ENCODE measurements around the gene NUDC. TPM values are rescaled to one million over a fixed set of nuclear protein-coding genes. Genes with fewer than 3 reads are reported as not detected.

Gene NUDC
- total and polyA plus RNA-seq, 9 of the 15 experiments (the other 6 are each of a cell fraction or from before 2014, with no cell fraction given): 9.8 to 234 (median 149) TPM

- no peak overlapping the region for H3K9ac ChIP-seq (ENCODE audit: insufficient read depth in 1 of 2, low read depth in 2 of 2, low read length in 2 of 2)
- FAIRE-seq (no peak), DNase-seq (ENCODE audit: extremely low read depth in 1 of 4, low spot score in 3 of 4) (no peak), ATAC-seq (no peak)
- intact Hi-C loops (cut with micrococcal nuclease): no loop called here
- BruUV-seq (replicated peaks): no TSS peak
- in situ Hi-C loops (cut with MboI): no loop called here
- CTCF ChIA-PET (ENCODE audit: low intra/inter-chr PET ratio): no interaction called here
- H2AFZ ChIP-seq (ENCODE audit: low read depth, low read length): no peak overlapping the region
- no peak overlapping the region for H3K4me2 ChIP-seq (ENCODE audit: insufficient read depth, low read length)
- H3K4me1 ChIP-seq (replicated peaks in 1 of 2; ENCODE audit: control insufficient read depth in 2 of 2, insufficient read depth in 2 of 2, low read length in 2 of 2): peaks cover 2 to 8% of the 10 kb centered on the region in 2 experiments; a peak in 4 of 5 replicates
- H3K9me3 ChIP-seq (replicated peaks; ENCODE audit: control insufficient read depth, insufficient read depth, low read depth, low read length): no peaks in the 10 kb centered on the region
- 0% methylated on average over 3 of the region's 3 CpGs for WGBS (ENCODE audit: insufficient coverage, low coverage, missing lambda C conversion rate)
- H3K4me3 ChIP-seq: no peak overlapping the region
- H3K79me2 ChIP-seq (ENCODE audit: control insufficient read depth, insufficient read depth, low read length): no peaks in the 10 kb centered on the region
- no peaks in the 10 kb centered on the region for H3K36me3 ChIP-seq (ENCODE audit: control insufficient read depth, insufficient read depth, low read length)
- POLR2A ChIA-PET: interaction anchor here (0.9 kb wide), 1 partner anchor 10 kb away, joined by 3 read pairs; no protein-coding TSS in a partner anchor
- H3K27me3 ChIP-seq (ENCODE audit: control insufficient read depth in 2 of 2, insufficient read depth in 2 of 2, low read length in 2 of 2): peaks cover 0 to 25% of the 10 kb centered on the region in 2 experiments; a peak in 3 of 5 replicates
- no peak overlapping the region for H3K27ac ChIP-seq (ENCODE audit: extremely low read depth, low read depth, low read length)
- H3K9me1 ChIP-seq (ENCODE audit: control insufficient read depth, insufficient read depth, low read length): no peaks in the 10 kb centered on the region
- 0 out of 2 replicates have a peak, but pooled peaks cover 4% of the 10 kb centered on the region for H4K20me1 ChIP-seq (replicated peaks; ENCODE audit: control insufficient read depth, insufficient read depth, low read length)
- TF ChIP-seq ZKSCAN3 (CRISPR knock-in tag; IDR thresholded peaks at IDR 0.05) (no peak), ZBTB17 (CRISPR knock-in tag; IDR thresholded peaks at IDR 0.05) (no peak), HMG20B (CRISPR knock-in tag; IDR thresholded peaks at IDR 0.05) (no peak), RCOR1 (IDR thresholded peaks at IDR 0.05; ENCODE audit: borderline replicate concordance in 1 of 2, low read depth in 2 of 2, low read length in 2 of 2) (0 out of 4 replicates have a peak, but pooled peaks of 1 of the 2 experiments have one; percentile 36), TAF9B (IDR thresholded peaks at IDR 0.05; ENCODE audit: partially characterized antibody) (no peak), SMARCA5 (IDR thresholded peaks at IDR 0.05) (peak; percentile 62), ZNF444 (CRISPR knock-in tag; IDR thresholded peaks at IDR 0.05) (no peak), ZNF174 (CRISPR knock-in tag; IDR thresholded peaks at IDR 0.05) (no peak), HDAC8 (tag; IDR thresholded peaks at IDR 0.05) (no peak), HDAC1 (IDR thresholded peaks at IDR 0.05) (no peak), PBX2 (CRISPR knock-in tag; IDR thresholded peaks at IDR 0.05; ENCODE audit: low read depth) (no peak), PBX2 (tag; conservative IDR thresholded peaks at IDR 0.05; ENCODE audit: low read depth) (no peak), GTF2A2 (tag; IDR thresholded peaks at IDR 0.05) (no peak), NEUROD1 (IDR thresholded peaks at IDR 0.05; ENCODE audit: borderline replicate concordance, low read depth, low read length, partially characterized antibody) (no peak), BCOR (IDR thresholded peaks at IDR 0.05) (peak; percentile 93), STAT5B (CRISPR knock-in tag; IDR thresholded peaks at IDR 0.05) (no peak)
- TF ChIP-seq, protein P1, sequence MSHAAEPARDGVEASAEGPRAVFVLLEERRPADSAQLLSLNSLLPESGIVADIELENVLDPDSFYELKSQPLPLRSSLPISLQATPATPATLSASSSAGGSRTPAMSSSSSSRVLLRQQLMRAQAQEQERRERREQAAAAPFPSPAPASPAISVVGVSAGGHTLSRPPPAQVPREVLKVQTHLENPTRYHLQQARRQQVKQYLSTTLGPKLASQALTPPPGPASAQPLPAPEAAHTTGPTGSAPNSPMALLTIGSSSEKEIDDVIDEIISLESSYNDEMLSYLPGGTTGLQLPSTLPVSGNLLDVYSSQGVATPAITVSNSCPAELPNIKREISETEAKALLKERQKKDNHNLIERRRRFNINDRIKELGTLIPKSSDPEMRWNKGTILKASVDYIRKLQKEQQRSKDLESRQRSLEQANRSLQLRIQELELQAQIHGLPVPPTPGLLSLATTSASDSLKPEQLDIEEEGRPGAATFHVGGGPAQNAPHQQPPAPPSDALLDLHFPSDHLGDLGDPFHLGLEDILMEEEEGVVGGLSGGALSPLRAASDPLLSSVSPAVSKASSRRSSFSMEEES (CRISPR knock-in tag; IDR thresholded peaks at IDR 0.05): no peak
- TF ChIP-seq, protein P2, sequence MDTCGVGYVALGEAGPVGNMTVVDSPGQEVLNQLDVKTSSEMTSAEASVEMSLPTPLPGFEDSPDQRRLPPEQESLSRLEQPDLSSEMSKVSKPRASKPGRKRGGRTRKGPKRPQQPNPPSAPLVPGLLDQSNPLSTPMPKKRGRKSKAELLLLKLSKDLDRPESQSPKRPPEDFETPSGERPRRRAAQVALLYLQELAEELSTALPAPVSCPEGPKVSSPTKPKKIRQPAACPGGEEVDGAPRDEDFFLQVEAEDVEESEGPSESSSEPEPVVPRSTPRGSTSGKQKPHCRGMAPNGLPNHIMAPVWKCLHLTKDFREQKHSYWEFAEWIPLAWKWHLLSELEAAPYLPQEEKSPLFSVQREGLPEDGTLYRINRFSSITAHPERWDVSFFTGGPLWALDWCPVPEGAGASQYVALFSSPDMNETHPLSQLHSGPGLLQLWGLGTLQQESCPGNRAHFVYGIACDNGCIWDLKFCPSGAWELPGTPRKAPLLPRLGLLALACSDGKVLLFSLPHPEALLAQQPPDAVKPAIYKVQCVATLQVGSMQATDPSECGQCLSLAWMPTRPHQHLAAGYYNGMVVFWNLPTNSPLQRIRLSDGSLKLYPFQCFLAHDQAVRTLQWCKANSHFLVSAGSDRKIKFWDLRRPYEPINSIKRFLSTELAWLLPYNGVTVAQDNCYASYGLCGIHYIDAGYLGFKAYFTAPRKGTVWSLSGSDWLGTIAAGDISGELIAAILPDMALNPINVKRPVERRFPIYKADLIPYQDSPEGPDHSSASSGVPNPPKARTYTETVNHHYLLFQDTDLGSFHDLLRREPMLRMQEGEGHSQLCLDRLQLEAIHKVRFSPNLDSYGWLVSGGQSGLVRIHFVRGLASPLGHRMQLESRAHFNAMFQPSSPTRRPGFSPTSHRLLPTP (IDR thresholded peaks at IDR 0.05; ENCODE audit: borderline replicate concordance, extremely low read depth, insufficient read length): no peak
Measured at GRCh38 chr1:26971590-26971989, 50.0 kb downstream of the NUDC start.
